NOMO-1 treated with dmso at 0.1 percent for 144 hours (cell line): ENCODE data around the gene RNU11.
"Not testable (repeated sequence)": the region's sequence is repeated elsewhere in the genome, so short reads cannot be mapped to it uniquely, and the experiment has no call there.

ENCODE experiments used
- DNase-seq: peaks from one replicate; lab custom pipeline; 2025; ENCODE audit not compliant: unreplicated experiment; lab: John Stamatoyannopoulos, UW

Gene RNU11

DNA sequence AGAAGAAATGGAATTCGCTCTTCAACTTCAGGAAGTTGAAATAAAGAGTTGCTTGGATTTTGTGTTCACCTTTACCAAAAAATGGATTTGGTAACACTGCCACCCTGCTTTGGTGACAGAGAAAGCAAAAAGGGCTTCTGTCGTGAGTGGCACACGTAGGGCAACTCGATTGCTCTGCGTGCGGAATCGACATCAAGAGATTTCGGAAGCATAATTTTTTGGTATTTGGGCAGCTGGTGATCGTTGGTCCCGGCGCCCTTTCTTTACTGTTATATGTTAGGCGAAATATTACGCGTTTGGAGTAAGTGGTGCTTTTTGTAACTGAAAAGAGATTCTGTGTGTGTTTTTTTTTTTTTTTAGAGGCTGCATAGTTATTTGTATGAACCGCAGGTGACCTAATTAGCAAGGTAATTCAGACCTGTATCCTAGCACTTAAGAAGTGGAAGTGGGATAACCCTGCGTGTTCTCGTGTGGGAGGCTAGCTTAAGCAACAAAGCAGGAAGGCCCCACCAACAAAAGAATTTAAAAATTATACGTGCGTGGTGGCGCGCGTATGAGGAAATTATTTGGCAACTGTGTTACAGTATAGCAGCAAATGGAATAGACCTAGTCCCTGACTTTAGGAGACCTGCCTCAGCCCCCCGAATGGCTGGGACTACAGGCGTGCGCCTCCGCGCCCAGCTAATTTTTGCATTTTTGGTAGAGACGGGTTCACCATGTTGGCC lies at the start of gene RNU11:
TSS of gene RNU11 (plus strand) at position 127 of the 725 bp plus-strand sequence.
- DNase-seq, result peak; percentile 93

DNA sequence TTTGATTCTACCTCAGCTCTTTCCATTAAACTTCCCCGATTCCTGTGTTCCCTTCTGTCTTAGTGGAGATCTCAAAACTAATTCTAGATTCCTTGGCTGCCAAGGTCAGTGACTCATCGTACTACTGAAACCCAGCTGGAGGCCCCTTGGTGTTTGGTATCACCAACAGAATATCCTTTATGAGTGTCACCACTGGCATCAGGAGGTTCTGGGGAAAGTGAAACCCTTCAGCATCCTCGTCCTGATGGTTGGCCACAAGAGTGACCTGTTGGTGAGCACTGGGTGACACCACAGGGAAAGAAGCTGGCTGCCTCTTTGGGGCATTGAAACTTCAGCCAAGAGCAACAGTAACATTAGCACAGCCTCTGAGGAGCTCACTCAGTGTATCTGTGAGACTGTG lies 46.7 kb upstream of the RNU11 start:
- no peak for DNase-seq

- DNase-seq, result no peak
Measured at GRCh38 chr1:28602536-28603439, 45.6 kb upstream of the RNU11 start.

GRCh38 chr1:28604411-28604810 lies 44.0 kb upstream of the RNU11 start:
- no peak for DNase-seq

DNA sequence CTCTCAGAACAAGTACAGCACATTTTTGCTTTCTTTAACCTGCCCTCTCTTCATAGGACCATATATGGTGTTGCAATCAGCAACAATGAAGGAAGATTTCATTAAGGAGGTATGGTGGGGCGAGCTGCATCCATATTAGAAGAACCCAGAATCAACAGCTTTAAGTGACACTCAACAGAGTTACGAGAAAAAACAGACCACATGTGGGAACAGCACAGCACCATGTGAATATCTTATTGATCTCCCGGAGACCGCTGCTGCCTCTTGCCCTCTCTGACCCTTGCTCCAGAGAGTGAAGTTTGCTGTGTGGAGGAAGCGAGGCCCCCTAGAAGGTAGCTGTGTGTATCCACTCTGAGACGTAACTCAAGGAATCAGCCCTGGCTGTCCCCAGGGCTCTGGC lies 43.4 kb upstream of the RNU11 start:
- no peak for DNase-seq

GRCh38 chr1:28606771-28607170 lies 41.6 kb upstream of the RNU11 start:
- no peak for DNase-seq

DNA sequence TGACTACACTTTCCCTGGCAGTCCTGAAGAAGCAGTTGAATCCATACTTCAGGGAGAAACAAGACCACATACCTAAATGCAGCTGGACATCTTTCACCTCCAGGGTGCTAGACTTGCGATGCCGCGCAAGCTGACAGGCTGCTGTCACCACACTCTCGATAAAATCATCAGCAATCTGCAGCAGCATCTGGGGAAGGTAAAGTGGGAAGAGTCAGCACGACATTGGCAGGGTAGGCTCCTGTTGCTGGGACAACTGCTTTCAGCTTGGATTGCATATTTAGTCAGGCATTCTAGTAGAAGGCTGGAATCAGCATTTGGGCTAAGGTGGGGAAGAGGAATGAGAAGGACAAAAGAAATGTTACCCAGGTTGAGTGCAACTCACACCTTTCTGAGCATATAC lies 35.2 kb upstream of the RNU11 start:
- DNase-seq, result no peak

- no peak for DNase-seq
Measured at GRCh38 chr1:28631713-28632112, 16.7 kb upstream of the RNU11 start.

DNA sequence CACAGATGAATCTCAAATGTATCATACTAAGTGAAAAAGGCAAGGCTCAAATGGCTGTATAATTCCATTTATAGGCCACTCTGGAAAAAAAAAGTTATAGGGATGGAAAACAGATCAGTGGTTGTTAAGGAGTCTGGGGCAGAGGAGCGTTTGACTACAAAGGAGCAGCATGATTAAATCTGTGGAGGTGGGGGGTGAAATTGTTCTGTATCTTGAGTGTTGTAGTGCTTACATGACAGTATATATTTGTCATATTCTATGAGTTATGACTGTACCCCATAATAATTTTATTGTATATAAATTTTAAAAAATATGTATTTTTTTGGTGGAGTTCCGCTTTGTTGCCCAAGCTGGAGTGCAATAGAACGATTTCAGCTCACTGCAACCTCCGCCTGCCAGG lies 15.8 kb upstream of the RNU11 start:
- no peak for DNase-seq

DNA sequence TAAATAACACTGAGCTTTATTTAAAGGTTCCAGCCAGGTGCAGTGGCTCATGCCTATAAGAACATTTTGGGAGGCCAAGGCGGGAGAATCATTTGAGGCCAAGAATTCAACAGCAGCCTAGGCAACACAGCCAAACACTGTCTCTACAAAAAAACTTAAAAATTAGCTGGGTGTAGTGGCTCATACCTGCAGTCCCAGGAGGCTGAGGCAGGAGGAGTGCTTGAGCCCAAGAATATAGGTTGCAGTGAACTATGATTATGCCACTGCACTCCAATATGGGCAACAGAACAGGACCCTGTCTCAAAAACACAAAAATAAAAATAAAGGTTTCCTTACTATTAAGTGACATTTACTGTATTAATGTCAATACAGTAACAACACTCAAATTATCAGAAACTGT lies 7.6 kb upstream of the RNU11 start:
- DNase-seq, result no peak

GRCh38 chr1:28642056-28642846 lies 6.1 kb upstream of the RNU11 start:
- no peak for DNase-seq

DNA sequence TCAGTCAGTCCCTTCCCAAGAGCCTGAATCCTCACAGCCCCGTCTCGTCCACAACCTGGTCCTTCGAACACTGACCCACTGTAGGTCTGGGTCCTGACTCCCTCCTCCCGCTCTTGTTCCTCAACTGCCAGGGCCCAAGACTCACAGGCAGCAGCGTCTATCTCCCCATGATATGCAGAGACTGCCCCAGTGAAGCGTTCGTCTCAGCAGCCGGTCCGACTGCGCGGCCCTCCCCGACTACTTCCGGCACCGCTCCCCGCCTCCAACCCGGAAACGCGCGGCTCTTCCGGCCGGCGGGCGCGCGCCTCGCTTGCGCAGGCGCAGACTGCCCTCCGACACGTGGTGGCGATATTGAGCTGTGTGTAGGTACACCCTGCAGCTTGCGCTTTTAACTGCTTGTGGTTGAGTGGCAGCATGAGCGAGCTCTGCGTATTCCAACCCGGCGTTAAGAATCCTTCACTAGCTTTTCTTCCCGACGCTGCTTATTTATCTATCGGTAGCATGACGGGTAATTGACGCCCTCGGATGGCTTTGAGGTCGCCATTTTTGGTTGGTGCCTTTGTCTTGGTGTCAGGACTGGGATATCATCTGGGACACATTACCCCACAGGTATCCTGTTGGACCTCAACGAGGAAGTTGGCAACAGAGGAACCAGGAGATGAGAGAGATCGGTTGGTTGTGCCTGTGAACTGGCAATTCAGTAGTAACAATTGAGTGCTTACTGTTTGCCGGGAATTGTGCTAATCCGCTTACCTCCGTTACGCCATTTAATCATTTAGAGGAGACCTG lies 5.4 kb upstream of the RNU11 start, which contains the start of gene TAF12:
TSS of gene TAF12 (minus strand) at position 221 of the 789 bp plus-strand sequence. CDS start 20,986 bp downstream, outside the sequence.
- peak; percentile 94 for DNase-seq

DNA sequence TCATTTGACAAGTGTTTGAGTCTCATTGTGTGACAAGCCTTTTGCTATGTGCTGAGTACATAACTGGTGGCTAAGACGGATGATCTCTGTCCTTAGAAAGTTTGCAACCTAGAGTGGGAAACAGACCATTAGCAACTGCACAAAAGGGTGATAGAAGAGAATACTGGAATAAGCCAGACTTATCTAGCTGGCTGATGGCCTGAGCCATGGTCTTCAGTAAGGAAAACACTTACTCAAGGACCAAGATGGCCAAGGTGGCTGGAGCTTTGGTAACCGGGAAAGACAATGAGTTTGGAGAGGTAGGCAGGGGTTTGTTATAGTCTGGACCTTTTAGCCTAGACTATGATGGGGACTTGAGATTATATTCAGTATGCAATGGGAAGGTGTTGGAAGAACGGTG lies 3.9 kb upstream of the RNU11 start:
- no peak for DNase-seq

- DNase-seq, result not testable (repeated sequence)
Measured at GRCh38 chr1:28645406-28645805, 3.0 kb upstream of the RNU11 start.

DNA sequence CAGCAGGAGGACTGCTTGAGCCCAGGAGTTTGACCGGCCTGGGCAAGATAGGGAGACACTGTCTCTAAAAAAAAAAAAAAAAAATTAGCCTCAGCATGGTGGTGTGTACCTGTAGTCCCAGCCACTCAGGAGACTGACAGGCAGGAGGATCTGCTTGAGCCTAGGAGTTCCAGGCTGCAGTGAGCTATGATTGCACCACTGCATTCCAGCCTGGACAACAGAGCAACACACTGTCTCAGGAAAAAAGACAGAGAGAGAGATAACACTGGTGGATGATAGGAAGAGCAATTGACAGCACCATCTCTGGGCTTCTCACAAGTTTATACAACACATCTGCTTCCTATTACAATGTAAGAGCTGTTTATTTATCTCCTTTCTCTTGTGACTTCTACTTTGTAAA lies 2.4 kb upstream of the RNU11 start:
- no peak for DNase-seq

DNA sequence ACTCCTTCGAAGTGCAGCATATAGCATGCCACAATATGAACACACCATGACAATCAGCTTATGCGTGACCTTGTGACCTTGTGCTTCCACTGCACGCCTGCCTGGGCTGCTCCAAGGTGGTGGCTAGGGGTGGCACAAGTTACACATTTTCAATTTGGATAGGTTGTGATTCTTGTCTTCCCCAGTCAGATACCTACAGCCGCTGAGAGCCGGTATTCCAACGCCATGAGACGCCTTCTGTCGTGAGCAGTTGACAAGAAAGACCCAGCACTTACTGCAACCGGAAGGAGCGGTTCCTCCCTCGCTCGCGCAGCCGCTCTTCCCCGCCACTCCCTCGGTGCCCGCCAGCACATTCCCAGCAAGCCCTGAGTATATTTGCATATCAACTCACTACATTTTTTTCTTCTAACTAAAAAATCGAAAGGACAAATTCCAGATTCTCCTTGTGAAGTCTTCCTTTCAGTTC lies 359 bp upstream of the RNU11 start:
- DNase-seq, result peak; percentile 88

DNA sequence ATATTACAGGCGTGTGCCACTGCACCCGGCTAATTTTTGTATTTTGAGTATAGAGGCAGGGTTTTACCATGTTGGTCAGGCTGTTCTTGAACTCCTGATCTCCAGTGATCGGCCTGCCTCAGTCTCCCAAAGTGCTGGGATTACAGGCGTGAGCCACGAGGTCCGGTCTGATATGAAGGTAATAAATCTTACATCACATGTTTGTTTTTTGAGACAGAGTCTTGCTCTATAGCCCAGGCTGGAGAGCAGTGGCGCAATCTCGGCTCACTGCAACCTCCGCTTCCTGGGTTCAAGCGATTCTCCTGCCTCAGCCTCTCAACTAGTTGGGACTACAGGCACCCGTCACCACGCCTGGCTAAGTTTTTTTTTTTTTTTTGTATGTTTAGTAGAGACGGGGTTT lies 4.7 kb downstream of the RNU11 start:
- not testable (repeated sequence) for DNase-seq

- DNase-seq, result not testable (repeated sequence)
Measured at GRCh38 chr1:28653870-28654269, 5.5 kb downstream of the RNU11 start.

- not testable (repeated sequence) for DNase-seq
Measured at GRCh38 chr1:28655448-28656311, 7.3 kb downstream of the RNU11 start.
